Measurements from ENCODE around the gene COL4A2.

The COL4A2 gene

GRCh38 chr13:110414283-110414682, 107.2 kb downstream of the COL4A2 start:
- Histone ChIP-seq H3K27ac (no peak overlapping the region), H3K36me3 (ENCODE audit: insufficient read depth, low read length) (no peaks in the 10 kb centered on the region), H3K4me3 (no peak overlapping the region), H3K9ac (ENCODE audit: insufficient read length) (no peak overlapping the region), H3K9me3 (ENCODE audit: low read depth, low read length) (no peaks in the 10 kb centered on the region)
- DNase-seq (ENCODE audit: low read depth, low spot score): no peak
- no peak for TF ChIP-seq EZH2 (IDR thresholded peaks at IDR 0.05)
- no peak for TF ChIP-seq FOXP2 (optimal IDR thresholded peaks at IDR 0.05; ENCODE audit: control extremely low read depth, extremely low read length, insufficient read depth)
- TF ChIP-seq POLR2AphosphoS5 (IDR thresholded peaks at IDR 0.05; ENCODE audit: borderline replicate concordance, low read depth, low read length): no peak

GRCh38 chr13:110414931-110415330, 107.8 kb downstream of the COL4A2 start:
- H3K27ac ChIP-seq: no peak overlapping the region
- no peaks in the 10 kb centered on the region for H3K36me3 ChIP-seq (ENCODE audit: insufficient read depth, low read length)
- no peaks in the 10 kb centered on the region for H3K9me3 ChIP-seq (ENCODE audit: low read depth, low read length)
- H3K9ac ChIP-seq (ENCODE audit: insufficient read length): no peak overlapping the region
- no peak for DNase-seq (ENCODE audit: low read depth, low spot score)
- no peak for TF ChIP-seq POLR2AphosphoS5 (IDR thresholded peaks at IDR 0.05; ENCODE audit: borderline replicate concordance, low read depth, low read length)
- TF ChIP-seq EZH2 (IDR thresholded peaks at IDR 0.05): no peak
- TF ChIP-seq FOXP2 (optimal IDR thresholded peaks at IDR 0.05; ENCODE audit: control extremely low read depth, extremely low read length, insufficient read depth): no peak
- H3K4me3 ChIP-seq: no peak overlapping the region

GRCh38 chr13:110415669-110416068, 108.6 kb downstream of the COL4A2 start:
- H3K36me3 ChIP-seq (ENCODE audit: insufficient read depth, low read length): no peaks in the 10 kb centered on the region
- no peak overlapping the region for H3K27ac ChIP-seq
- DNase-seq (ENCODE audit: low read depth, low spot score): no peak
- TF ChIP-seq POLR2AphosphoS5 (IDR thresholded peaks at IDR 0.05; ENCODE audit: borderline replicate concordance, low read depth, low read length): no peak
- TF ChIP-seq EZH2 (IDR thresholded peaks at IDR 0.05): no peak
- TF ChIP-seq FOXP2 (optimal IDR thresholded peaks at IDR 0.05; ENCODE audit: control extremely low read depth, extremely low read length, insufficient read depth): no peak
- no peak overlapping the region for H3K4me3 ChIP-seq
- no peaks in the 10 kb centered on the region for H3K9me3 ChIP-seq (ENCODE audit: low read depth, low read length)
- no peak overlapping the region for H3K9ac ChIP-seq (ENCODE audit: insufficient read length)

GRCh38 chr13:110416131-110417025, 109.3 kb downstream of the COL4A2 start:
- TF ChIP-seq EZH2 (IDR thresholded peaks at IDR 0.05) (no peak), FOXP2 (optimal IDR thresholded peaks at IDR 0.05; ENCODE audit: control extremely low read depth, extremely low read length, insufficient read depth) (no peak)
- H3K27ac ChIP-seq: no peak overlapping the region
- DNase-seq (ENCODE audit: low read depth, low spot score): no peak

GRCh38 chr13:110418944-110419343, 111.9 kb downstream of the COL4A2 start:
- H3K9ac ChIP-seq (ENCODE audit: insufficient read length): no peak overlapping the region
- no peak for DNase-seq (ENCODE audit: low read depth, low spot score)
- H3K27ac ChIP-seq: no peak overlapping the region
- H3K4me3 ChIP-seq: no peak overlapping the region
- H3K36me3 ChIP-seq (ENCODE audit: insufficient read depth, low read length): no peaks in the 10 kb centered on the region
- no peak for TF ChIP-seq EZH2 (IDR thresholded peaks at IDR 0.05)
- no peak for TF ChIP-seq POLR2AphosphoS5 (IDR thresholded peaks at IDR 0.05; ENCODE audit: borderline replicate concordance, low read depth, low read length)
- no peak for TF ChIP-seq FOXP2 (optimal IDR thresholded peaks at IDR 0.05; ENCODE audit: control extremely low read depth, extremely low read length, insufficient read depth)
- no peaks in the 10 kb centered on the region for H3K9me3 ChIP-seq (ENCODE audit: low read depth, low read length)

More at GRCh38 chr13:110416131-110417025, 109.3 kb downstream of the COL4A2 start:
- Histone ChIP-seq H3K9me3 (ENCODE audit: low read depth, low read length) (no peaks in the 10 kb centered on the region), H3K9ac (ENCODE audit: insufficient read length) (no peak overlapping the region), H3K4me3 (no peak overlapping the region), H3K36me3 (ENCODE audit: insufficient read depth, low read length) (no peaks in the 10 kb centered on the region)

GRCh38 chr13:110419381-110419791, 112.3 kb downstream of the COL4A2 start:
- TF ChIP-seq POLR2AphosphoS5 (IDR thresholded peaks at IDR 0.05; ENCODE audit: borderline replicate concordance, low read depth, low read length): no peak
- TF ChIP-seq EZH2 (IDR thresholded peaks at IDR 0.05): no peak
- no peak for TF ChIP-seq FOXP2 (optimal IDR thresholded peaks at IDR 0.05; ENCODE audit: control extremely low read depth, extremely low read length, insufficient read depth)
- no peak overlapping the region for H3K9ac ChIP-seq (ENCODE audit: insufficient read length)
- H3K27ac ChIP-seq: no peak overlapping the region
- no peak for DNase-seq (ENCODE audit: low read depth, low spot score)
- no peak overlapping the region for H3K4me3 ChIP-seq
- no peaks in the 10 kb centered on the region for H3K9me3 ChIP-seq (ENCODE audit: low read depth, low read length)
- H3K36me3 ChIP-seq (ENCODE audit: insufficient read depth, low read length): no peaks in the 10 kb centered on the region

- Histone ChIP-seq H3K27ac (no peak overlapping the region), H3K9ac (ENCODE audit: insufficient read length) (no peak overlapping the region), H3K36me3 (ENCODE audit: insufficient read depth, low read length) (no peaks in the 10 kb centered on the region), H3K4me3 (no peak overlapping the region), H3K9me3 (ENCODE audit: low read depth, low read length) (no peaks in the 10 kb centered on the region)
- no peak for TF ChIP-seq POLR2AphosphoS5 (IDR thresholded peaks at IDR 0.05; ENCODE audit: borderline replicate concordance, low read depth, low read length)
- TF ChIP-seq FOXP2 (optimal IDR thresholded peaks at IDR 0.05; ENCODE audit: control extremely low read depth, extremely low read length, insufficient read depth): no peak
- no peak for TF ChIP-seq EZH2 (IDR thresholded peaks at IDR 0.05)
- no peak for DNase-seq (ENCODE audit: low read depth, low spot score)
Observed at GRCh38 chr13:110419946-110420345, 112.9 kb downstream of the COL4A2 start.

GRCh38 chr13:110420626-110421025, 113.5 kb downstream of the COL4A2 start:
- Histone ChIP-seq H3K4me3 (no peak overlapping the region), H3K9me3 (ENCODE audit: low read depth, low read length) (no peaks in the 10 kb centered on the region), H3K9ac (ENCODE audit: insufficient read length) (no peak overlapping the region), H3K36me3 (ENCODE audit: insufficient read depth, low read length) (no peaks in the 10 kb centered on the region), H3K27ac (no peak overlapping the region)
- DNase-seq (ENCODE audit: low read depth, low spot score): no peak
- no peak for TF ChIP-seq FOXP2 (optimal IDR thresholded peaks at IDR 0.05; ENCODE audit: control extremely low read depth, extremely low read length, insufficient read depth)
- TF ChIP-seq POLR2AphosphoS5 (IDR thresholded peaks at IDR 0.05; ENCODE audit: borderline replicate concordance, low read depth, low read length): no peak
- no peak for TF ChIP-seq EZH2 (IDR thresholded peaks at IDR 0.05)
